ENCODE results near the gene TAX1BP1.

DNA sequence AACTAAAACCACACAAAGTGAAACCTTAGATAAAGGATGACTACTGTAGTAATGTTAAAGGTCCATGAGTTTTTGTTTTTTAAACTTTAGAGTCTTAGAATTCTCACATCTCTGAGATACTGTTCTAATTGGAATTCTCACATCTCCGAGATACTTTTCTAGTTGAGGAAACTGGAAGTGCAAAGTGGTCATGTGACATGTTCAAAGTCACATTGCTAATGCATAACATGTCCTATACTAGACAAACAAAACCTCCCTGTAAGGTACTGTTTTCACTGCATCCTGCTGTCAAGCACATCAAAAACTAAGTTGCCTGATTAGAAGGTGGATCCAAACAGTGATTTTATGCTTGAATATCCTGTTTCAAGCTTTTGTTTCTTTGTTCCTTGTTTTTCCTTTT lies 13.9 kb downstream of the TAX1BP1 start:
- TF ChIP-seq, protein P1, sequence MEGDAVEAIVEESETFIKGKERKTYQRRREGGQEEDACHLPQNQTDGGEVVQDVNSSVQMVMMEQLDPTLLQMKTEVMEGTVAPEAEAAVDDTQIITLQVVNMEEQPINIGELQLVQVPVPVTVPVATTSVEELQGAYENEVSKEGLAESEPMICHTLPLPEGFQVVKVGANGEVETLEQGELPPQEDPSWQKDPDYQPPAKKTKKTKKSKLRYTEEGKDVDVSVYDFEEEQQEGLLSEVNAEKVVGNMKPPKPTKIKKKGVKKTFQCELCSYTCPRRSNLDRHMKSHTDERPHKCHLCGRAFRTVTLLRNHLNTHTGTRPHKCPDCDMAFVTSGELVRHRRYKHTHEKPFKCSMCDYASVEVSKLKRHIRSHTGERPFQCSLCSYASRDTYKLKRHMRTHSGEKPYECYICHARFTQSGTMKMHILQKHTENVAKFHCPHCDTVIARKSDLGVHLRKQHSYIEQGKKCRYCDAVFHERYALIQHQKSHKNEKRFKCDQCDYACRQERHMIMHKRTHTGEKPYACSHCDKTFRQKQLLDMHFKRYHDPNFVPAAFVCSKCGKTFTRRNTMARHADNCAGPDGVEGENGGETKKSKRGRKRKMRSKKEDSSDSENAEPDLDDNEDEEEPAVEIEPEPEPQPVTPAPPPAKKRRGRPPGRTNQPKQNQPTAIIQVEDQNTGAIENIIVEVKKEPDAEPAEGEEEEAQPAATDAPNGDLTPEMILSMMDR (IDR thresholded peaks at IDR 0.05) = no peak
- no peak for TF ChIP-seq POLR2A (IDR thresholded peaks at IDR 0.05)
